Measurements from ENCODE around the gene RNMT.
A peak's percentile ranks its signal among the peaks of the same experiment; 100 is the strongest.
"Not testable (repeated sequence)": the region's sequence is repeated elsewhere in the genome, so short reads cannot be mapped to it uniquely, and the experiment has no call there.

The RNMT gene

GRCh38 chr18:13745696-13746095 lies 19.2 kb downstream of the RNMT start:
- DNase-seq = no peak

GRCh38 chr18:13746633-13747032 lies 20.2 kb downstream of the RNMT start:
- DNase-seq = no peak

GRCh38 chr18:13751599-13751998 lies 25.1 kb downstream of the RNMT start:
- DNase-seq = not testable (repeated sequence)

GRCh38 chr18:13756261-13756660 lies 29.8 kb downstream of the RNMT start:
- no peak for DNase-seq

GRCh38 chr18:13756671-13757070 lies 30.2 kb downstream of the RNMT start:
- DNase-seq = no peak

- DNase-seq = no peak
These were observed 32.1 kb downstream of the RNMT start for GRCh38 chr18:13758622-13759021.

GRCh38 chr18:13760047-13760446 lies 33.6 kb downstream of the RNMT start:
- no peak for DNase-seq

- DNase-seq = no peak
These were observed 36.4 kb downstream of the RNMT start for GRCh38 chr18:13762690-13763439.

- DNase-seq = no peak
These were observed 48.6 kb downstream of the RNMT start for GRCh38 chr18:13775058-13775457.

GRCh38 chr18:13791181-13791580 lies 64.7 kb downstream of the RNMT start:
- peak; percentile 60 for DNase-seq

GRCh38 chr18:13793819-13794218 lies 67.3 kb downstream of the RNMT start:
- DNase-seq = no peak

GRCh38 chr18:13796515-13796914 lies 70.0 kb downstream of the RNMT start:
- no peak for DNase-seq

GRCh38 chr18:13797157-13797611 lies 70.7 kb downstream of the RNMT start:
- DNase-seq = no peak

- no peak for DNase-seq
These were observed 72.9 kb downstream of the RNMT start for GRCh38 chr18:13799396-13799795.

GRCh38 chr18:13800505-13801259 lies 74.2 kb downstream of the RNMT start:
- peak; percentile 92 for DNase-seq

GRCh38 chr18:13801260-13801601 lies 74.8 kb downstream of the RNMT start:
- DNase-seq = no peak

- no peak for DNase-seq
These were observed 77.8 kb downstream of the RNMT start for GRCh38 chr18:13804305-13804704.

- DNase-seq = no peak
These were observed 82.0 kb downstream of the RNMT start for GRCh38 chr18:13808294-13809042.

GRCh38 chr18:13809043-13809430 lies 82.6 kb downstream of the RNMT start:
- no peak for DNase-seq

- DNase-seq = peak; percentile 84
These were observed 83.2 kb downstream of the RNMT start for GRCh38 chr18:13809531-13810255.

- peak; percentile 80 for DNase-seq
These were observed 84.5 kb downstream of the RNMT start for GRCh38 chr18:13810950-13811485.

GRCh38 chr18:13811993-13812392 lies 85.5 kb downstream of the RNMT start:
- DNase-seq = no peak
